Stimulated activated CD4-positive, alpha-beta T cell treated with anti-CD3 and anti-CD28 coated beads, Interleukin-1b, Interleukin-23, amount 100 ng/mL, for 1 hour (primary cell): ENCODE data around the gene DAW1.
"Not testable (repeated sequence)": the region's sequence is repeated elsewhere in the genome, so short reads cannot be mapped to it uniquely, and the experiment has no call there.

ENCODE experiments used
- DNase-seq, 2 donors: peaks; one replicate each; pipeline ENCODE4 v3.0.0-alpha.2; 2020; ENCODE audit warnings: low read depth in 2 of 2

Gene DAW1

DNA sequence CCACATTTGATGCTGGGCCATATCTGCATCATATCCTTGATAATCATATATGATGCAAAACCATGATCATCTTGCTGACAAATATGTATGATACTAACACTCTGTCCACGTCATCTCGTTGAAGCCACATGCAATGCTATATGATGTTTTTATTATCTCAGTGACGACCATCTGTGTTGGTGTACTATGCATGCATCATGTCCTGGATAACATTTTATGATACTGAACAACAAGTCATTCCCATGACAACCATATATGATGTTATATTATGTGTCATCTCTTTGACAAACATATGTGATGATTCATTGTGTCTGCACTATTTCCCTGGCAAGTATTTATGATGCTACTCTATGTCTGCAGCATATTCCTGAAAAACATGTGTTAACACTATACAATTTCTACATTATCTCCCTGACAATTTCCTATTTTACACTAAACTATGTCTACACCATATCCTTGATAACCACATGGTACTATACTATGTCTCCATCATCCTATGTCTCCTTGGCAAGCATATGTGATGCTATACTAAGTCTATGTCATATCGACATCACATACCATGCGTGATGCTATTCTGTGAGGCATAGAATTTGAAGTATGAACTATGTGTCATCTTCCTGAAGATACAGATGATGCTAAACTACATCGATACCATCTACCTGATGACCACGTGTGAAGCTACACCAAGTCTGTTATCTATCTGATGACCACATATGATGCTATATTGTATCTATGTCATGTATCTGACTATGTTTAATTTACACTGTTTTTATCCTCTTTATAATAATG is 37.0 kb downstream of the DAW1 start:
- no peak for DNase-seq

DNA sequence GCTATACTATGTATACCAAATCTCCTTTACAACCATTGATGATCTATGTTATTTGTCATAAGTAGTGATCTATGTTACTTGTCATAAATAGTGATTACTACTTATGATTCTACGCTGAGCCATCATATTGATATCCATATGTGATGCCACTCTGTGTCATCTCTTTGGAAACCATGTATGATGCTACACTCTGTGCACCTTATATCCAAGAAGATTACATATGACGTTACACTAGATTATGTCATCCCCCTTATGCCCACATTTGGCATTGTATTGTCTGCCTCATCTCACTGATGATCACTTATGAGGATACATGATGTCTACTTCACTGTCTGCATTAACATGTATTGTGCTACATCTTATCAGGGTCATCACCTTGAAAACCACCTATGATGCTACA is 42.9 kb downstream of the DAW1 start:
- no peak for DNase-seq

DNA sequence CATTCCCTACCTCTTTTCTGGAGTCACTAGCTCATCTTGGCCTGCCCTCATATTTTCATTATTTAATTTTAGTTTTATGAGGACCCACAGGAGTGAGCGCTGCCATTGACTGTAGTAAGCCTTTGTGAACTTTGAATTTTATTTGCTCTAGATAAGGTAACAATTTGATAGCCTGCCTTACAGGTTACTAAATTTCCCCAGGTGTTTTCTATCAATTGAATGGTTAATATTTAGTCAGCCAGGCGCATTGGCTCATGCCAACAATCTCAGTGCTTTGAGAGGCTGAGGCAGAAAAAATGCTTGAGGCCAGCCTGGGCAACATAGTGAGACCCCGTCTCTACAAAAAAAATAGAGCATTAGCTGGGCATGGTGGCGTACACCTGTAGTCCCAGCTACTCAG is 50.2 kb downstream of the DAW1 start:
- no peak for DNase-seq

- DNase-seq = no peak
These were observed 60.6 kb downstream of the DAW1 start for GRCh38 chr2:227932001-227932400.

DNA sequence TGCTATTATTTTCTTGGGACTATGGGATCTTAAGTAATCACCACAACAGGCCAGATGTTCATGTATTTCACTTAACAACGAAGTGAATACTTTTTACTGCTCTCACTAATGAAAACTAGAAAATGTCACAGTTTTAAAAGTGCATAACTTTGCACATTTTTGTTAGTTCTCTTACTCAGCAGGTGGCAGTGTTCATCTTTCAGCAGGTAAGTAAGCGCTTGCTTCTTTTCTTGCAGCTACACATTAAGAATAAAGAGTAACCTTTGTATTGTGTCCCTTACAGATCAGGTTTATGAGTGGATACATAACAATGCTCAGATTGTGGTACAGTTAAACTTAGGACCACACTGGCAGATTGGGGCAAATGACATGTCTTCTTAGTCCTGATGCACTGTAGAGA is 61.0 kb downstream of the DAW1 start:
- DNase-seq = no peak

- DNase-seq = no peak
These were observed 62.5 kb downstream of the DAW1 start for GRCh38 chr2:227933884-227934283.

DNA sequence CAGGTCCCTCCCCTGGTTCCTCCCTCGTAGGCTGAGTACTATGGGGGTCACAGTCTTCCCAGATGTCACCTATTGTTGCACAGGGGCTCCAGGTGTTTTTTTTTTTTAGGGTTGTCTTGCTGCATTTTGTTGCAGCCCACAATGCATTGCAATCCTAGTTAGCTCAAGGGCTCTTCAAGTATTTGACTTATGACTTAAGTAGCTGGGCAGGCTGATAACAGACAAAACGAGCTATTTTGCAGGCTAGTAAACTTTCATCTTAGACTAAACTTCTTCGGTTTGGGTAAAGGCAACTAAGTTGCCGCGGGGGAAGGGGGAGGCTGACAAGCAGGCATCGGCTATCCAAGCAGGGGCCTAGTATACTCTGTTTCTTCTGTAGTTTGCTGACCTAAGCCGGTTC is 64.8 kb downstream of the DAW1 start:
- DNase-seq = not testable (repeated sequence)

- DNase-seq = no peak
These were observed 68.0 kb downstream of the DAW1 start for GRCh38 chr2:227939271-227940027.

DNA sequence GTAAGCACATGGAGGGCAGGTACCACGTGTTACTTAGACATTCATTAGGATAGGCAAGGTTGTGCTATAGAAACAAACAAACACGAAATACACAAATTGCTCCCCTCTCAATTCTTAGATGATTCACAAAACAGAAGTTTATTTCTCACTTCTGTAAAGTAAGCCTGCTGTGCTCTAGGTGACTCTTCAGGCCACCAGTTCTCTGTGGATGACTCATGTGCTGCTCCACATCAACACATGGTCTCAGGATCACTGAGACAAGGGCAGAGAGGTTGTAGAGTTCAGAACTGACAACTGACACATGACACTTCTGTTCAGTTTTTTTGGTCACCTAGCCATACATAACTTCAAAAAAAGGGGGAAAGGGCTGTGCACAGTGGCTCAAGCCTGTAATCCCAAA is 70.6 kb downstream of the DAW1 start:
- DNase-seq = no peak

DNA sequence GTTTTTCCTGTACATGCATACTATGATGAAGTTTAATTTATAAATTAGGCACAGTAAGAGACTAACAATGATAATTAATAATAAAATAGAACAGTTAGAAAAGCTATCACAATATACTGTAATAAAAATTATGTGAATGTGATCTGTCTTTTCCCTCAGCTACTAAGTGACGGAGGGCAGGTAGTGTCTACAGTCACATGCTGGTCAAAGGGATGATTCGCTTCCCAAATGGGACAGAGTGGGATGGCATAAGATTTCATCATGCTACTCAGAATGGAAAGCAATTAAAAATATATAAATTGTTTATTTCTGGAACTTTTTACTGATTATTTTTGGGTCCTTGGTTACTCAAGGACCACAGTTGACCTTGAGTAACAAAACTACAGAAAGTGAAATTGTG is 71.5 kb downstream of the DAW1 start:
- DNase-seq = no peak

DNA sequence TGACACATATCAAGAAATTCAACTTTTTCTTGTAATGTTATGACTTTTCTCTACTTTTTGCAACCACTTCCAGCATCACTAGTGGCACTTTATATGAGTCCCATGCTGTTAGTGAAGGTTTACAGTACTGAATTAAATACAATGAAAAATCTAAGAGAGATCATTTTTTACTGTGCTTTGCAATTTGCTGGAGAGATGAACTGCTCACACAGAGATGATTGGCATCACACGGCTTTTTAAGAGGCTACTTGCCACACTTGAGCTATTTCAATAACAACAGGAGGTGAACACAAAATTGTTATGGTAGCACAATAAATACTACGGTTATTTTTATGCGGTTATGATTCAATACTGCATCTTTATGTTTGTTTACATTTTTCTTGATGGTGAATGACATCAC is 88.9 kb downstream of the DAW1 start:
- no peak for DNase-seq

- no peak for DNase-seq
These were observed 100.3 kb downstream of the DAW1 start for GRCh38 chr2:227971619-227972230.

GRCh38 chr2:227973241-227973640 is 101.8 kb downstream of the DAW1 start:
- DNase-seq = no peak
